Spleen (tissue), 7 donors: ENCODE data around the gene NEDD4L.

Experiments
- CTCF ChIP-seq, 11 experiments: fragments of 200-600 bp in 7 of 11; fragments of 450-650 bp in 4 of 11; sonication (generic) in 4 of 11; IDR thresholded peaks in 8 of 11; conservative IDR thresholded peaks in 3 of 11; 1 replicate in 7 of 11; 2 replicates in 4 of 11; pipeline versions ENCODE4 v1.4.0 to v1.8.0; 2016 to 2021; ENCODE audit warnings: antibody characterized with exemption in 11 of 11, inconsistent platforms in 4 of 11, mild to moderate bottlenecking in 1 of 11
- POLR2A ChIP-seq, 3 donors: fragments of 450-650 bp; IDR thresholded peaks; one replicate each; pipeline ENCODE4 v1.5.1; 2017; ENCODE audit warnings: antibody characterized with exemption in 3 of 3, mild to moderate bottlenecking in 1 of 3
- donor health status: DM: no; HTN: no; CAD: no; lungs with moderate emphysema.
- donor health status: DM: no; HTN: no; CAD: no.
- donor health status: DM: no; HTN: no; CAD: no.

- TF ChIP-seq CTCF (IDR thresholded peaks at IDR 0.05 in 8 of 11, conservative IDR thresholded peaks at IDR 0.05 in 3 of 11) (no peak), POLR2A (IDR thresholded peaks at IDR 0.05) (no peak)
These were observed 334.7 kb downstream of the NEDD4L start for GRCh38 chr18:58378411-58379379.
